ENCODE measurements around the gene THAP4. TPM values are rescaled to one million over a fixed set of nuclear protein-coding genes. Genes with fewer than 3 reads are reported as not detected.

THAP4 gene
- total RNA-seq, 1 donor from 2014 or later: 61.0 TPM

DNA sequence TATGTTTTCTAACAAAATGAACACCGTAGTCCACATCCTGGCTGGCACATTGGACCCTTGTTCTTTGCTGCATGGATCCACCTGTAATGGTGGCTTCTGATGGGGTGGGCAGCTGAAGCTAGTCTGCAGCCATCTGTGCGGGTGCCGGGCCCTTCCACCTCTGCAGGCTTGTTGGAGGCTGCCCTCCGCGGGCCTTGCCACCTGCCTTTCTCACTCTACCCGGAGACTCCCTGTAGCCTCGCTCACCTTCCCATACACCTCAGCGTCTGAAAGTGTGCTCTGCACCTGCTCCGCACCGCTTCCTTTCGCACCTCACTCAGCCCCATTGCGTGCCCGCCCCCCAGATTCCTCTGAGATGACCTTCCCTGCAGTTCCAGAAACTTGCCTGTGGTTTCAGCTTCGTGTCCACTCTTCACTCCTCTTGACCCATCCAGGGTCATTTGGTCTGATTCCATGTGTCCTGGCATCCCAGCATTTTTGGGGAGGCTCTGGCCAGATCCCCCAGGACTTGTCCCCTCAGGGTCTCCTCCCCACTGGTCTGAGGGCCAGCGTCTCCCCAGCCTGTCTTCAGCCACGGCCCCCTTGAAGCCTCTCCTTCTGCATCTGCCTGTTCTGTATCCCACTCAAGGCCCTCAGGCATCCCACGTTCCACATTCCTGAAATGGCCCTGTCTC, 18.7 kb upstream of the THAP4 start:
- H3K4me1 Mint-ChIP-seq (ENCODE audit: low read depth): no peaks in the 10 kb centered on the region
- no peak overlapping the region for H3K4me3 Mint-ChIP-seq (ENCODE audit: low read depth)
- no peak for DNase-seq (ENCODE audit: low spot score, unreplicated experiment)
- H3K9me3 Mint-ChIP-seq (ENCODE audit: low read depth): no peaks in the 10 kb centered on the region
- H3K27me3 Mint-ChIP-seq: no peaks in the 10 kb centered on the region
- TF ChIP-seq, protein P1, sequence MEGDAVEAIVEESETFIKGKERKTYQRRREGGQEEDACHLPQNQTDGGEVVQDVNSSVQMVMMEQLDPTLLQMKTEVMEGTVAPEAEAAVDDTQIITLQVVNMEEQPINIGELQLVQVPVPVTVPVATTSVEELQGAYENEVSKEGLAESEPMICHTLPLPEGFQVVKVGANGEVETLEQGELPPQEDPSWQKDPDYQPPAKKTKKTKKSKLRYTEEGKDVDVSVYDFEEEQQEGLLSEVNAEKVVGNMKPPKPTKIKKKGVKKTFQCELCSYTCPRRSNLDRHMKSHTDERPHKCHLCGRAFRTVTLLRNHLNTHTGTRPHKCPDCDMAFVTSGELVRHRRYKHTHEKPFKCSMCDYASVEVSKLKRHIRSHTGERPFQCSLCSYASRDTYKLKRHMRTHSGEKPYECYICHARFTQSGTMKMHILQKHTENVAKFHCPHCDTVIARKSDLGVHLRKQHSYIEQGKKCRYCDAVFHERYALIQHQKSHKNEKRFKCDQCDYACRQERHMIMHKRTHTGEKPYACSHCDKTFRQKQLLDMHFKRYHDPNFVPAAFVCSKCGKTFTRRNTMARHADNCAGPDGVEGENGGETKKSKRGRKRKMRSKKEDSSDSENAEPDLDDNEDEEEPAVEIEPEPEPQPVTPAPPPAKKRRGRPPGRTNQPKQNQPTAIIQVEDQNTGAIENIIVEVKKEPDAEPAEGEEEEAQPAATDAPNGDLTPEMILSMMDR (IDR thresholded peaks at IDR 0.05; ENCODE audit: unreplicated experiment): no peak
- H3K36me3 Mint-ChIP-seq (ENCODE audit: insufficient read depth): peaks cover 20% of the 10 kb centered on the region
- H3K27ac Mint-ChIP-seq: no peak overlapping the region

DNA sequence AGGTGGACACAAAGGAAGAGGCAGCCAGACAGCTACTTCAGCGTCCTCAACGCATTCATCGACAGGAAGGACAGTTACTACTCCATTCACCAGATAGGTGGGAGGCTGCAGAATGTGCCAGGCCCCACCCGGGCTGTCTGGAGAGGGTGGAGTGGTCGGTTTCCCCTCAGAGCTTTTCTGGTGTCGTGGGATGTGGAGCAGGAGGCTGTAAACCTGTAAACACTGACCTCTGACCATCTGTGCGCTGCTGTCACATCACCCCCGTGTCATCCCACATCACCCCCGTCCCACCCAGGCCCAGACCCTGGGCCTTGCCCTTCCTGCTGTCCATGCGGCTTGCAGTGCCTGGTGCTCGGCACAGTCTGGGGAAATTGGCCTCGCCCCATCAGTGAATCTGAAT, 17.6 kb upstream of the THAP4 start:
- Mint-ChIP-seq H3K9me3 (ENCODE audit: low read depth) (no peaks in the 10 kb centered on the region), H3K27ac (no peak overlapping the region), H3K4me3 (ENCODE audit: low read depth) (no peak overlapping the region), H3K36me3 (ENCODE audit: insufficient read depth) (peaks cover 16% of the 10 kb centered on the region), H3K27me3 (no peaks in the 10 kb centered on the region), H3K4me1 (ENCODE audit: low read depth) (no peaks in the 10 kb centered on the region)
- DNase-seq (ENCODE audit: low spot score, unreplicated experiment): no peak
- TF ChIP-seq, protein P1 (IDR thresholded peaks at IDR 0.05; ENCODE audit: unreplicated experiment): no peak

DNA sequence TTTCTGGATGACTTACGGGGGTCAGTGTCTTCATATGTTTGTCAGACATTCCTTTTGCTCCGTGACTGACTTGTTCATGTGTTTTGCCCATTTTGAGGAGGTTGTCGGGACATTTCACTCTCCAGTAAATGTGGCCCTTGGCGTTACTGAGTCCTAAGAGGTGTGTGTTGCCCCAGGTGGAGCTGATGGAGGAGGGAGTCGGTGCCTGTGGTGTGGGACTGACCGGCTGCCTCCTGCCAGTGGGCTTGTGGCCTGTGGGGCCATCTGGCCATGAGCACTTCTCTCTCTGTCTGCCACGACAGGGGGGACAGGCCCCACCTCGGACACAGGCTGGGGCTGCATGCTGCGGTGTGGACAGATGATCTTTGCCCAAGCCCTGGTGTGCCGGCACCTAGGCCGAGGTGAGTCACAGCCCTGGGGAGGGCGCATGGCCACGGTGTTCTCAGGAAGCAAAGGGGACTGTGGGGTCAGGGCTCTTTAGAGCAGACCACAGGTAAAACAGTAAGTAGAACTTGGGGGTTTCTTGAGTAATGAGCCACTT, 16.3 kb upstream of the THAP4 start:
- Mint-ChIP-seq H3K36me3 (ENCODE audit: insufficient read depth) (peaks cover 12% of the 10 kb centered on the region), H3K27me3 (no peaks in the 10 kb centered on the region), H3K4me1 (ENCODE audit: low read depth) (no peaks in the 10 kb centered on the region)

DNA sequence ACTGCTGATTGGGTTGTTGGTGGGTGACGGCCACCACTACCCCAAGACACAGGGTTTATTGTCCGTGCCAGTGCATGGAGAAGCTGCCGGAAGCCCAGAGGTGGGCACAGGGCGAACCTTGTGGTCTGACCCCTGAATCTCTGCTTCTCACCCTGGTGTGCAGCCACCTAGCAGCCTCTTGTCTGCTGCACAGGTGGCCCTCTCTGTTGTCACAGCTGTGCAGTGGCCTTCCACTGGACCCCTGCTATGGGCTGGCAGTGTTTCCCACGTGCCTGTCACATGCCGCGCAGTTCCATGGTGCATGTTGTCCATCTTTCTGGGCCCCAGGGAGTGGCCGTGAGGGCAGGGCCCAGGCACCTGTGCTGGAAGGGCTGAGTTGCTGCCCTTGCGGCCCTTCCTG, 15.8 kb upstream of the THAP4 start:
- H3K9me3 Mint-ChIP-seq (ENCODE audit: low read depth): no peaks in the 10 kb centered on the region
- DNase-seq (ENCODE audit: low spot score, unreplicated experiment): no peak
- H3K36me3 Mint-ChIP-seq (ENCODE audit: insufficient read depth): peaks cover 11% of the 10 kb centered on the region
- H3K4me1 Mint-ChIP-seq (ENCODE audit: low read depth): no peaks in the 10 kb centered on the region
- TF ChIP-seq, protein P1 (IDR thresholded peaks at IDR 0.05; ENCODE audit: unreplicated experiment): no peak
- H3K27ac Mint-ChIP-seq: no peak overlapping the region
- no peak overlapping the region for H3K4me3 Mint-ChIP-seq (ENCODE audit: low read depth)
- H3K27me3 Mint-ChIP-seq: no peaks in the 10 kb centered on the region

More for the DNA sequence above, 16.3 kb upstream of the THAP4 start:
- Mint-ChIP-seq H3K4me3 (ENCODE audit: low read depth) (no peak overlapping the region), H3K27ac (no peak overlapping the region), H3K9me3 (ENCODE audit: low read depth) (no peaks in the 10 kb centered on the region)
- TF ChIP-seq, protein P1 (IDR thresholded peaks at IDR 0.05; ENCODE audit: unreplicated experiment): no peak
- DNase-seq (ENCODE audit: low spot score, unreplicated experiment): no peak

DNA sequence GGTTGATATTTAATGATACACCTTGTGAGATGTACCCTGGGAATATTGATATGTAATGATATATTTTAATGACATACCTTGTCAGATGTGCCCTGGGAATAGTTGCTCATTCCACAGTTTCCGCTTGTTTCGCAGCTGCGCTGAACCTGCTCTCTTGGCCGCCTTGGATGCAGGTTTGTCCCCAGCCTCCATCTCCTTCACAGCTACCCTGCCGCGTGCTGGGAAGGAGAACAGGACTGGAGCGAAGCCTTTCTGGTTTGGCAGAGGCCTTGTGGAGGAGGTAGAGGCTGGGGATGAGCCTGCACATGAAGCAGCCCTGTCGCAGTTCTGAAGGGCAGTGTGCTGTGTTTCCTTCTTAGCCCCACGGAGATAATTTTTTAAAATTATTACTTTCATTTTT, 15.2 kb upstream of the THAP4 start:
- Mint-ChIP-seq H3K4me3 (ENCODE audit: low read depth) (no peak overlapping the region), H3K9me3 (ENCODE audit: low read depth) (no peaks in the 10 kb centered on the region), H3K27ac (no peak overlapping the region), H3K4me1 (ENCODE audit: low read depth) (no peaks in the 10 kb centered on the region), H3K27me3 (no peaks in the 10 kb centered on the region), H3K36me3 (ENCODE audit: insufficient read depth) (peaks cover 8% of the 10 kb centered on the region)
- TF ChIP-seq, protein P1 (IDR thresholded peaks at IDR 0.05; ENCODE audit: unreplicated experiment): no peak
- DNase-seq (ENCODE audit: low spot score, unreplicated experiment): no peak
